HUES64 (cell line): Measurements from ENCODE around the gene ATN1.
A peak's percentile ranks its signal among the peaks of the same experiment; 100 is the strongest.
"Not testable (repeated sequence)": the region's sequence is repeated elsewhere in the genome, so short reads cannot be mapped to it uniquely, and the experiment has no call there.

Experiments used
- H3K27ac ChIP-seq: 2 replicates; pipeline ENCODE4 v1.7.0; 2013; ENCODE audit warnings: low read depth, low read length, inconsistent platforms
- H3K27me3 ChIP-seq: 2 replicates; pipeline ENCODE4 v1.6.1; 2013; ENCODE audit warnings: mild to moderate bottlenecking, low read length; ENCODE audit not compliant: insufficient read depth
- H3K36me3 ChIP-seq: 2 replicates; pipeline ENCODE4 v1.6.1; 2013; ENCODE audit warnings: mild to moderate bottlenecking, low read length; ENCODE audit not compliant: insufficient read depth
- H3K4me1 ChIP-seq: 2 replicates; pipeline ENCODE4 v1.6.1; 2013; ENCODE audit warnings: mild to moderate bottlenecking, low read length, moderate library complexity; ENCODE audit not compliant: insufficient read depth
- H3K4me3 ChIP-seq: 2 replicates; pipeline ENCODE4 v1.5.1; 2013; ENCODE audit warnings: mild to moderate bottlenecking, low read length, moderate library complexity
- H3K9ac ChIP-seq: 2 replicates; pipeline ENCODE4 v1.6.1; 2013; ENCODE audit warnings: mild to moderate bottlenecking, low read depth, low read length
- H3K9me3 ChIP-seq: 2 replicates; pipeline ENCODE4 v1.6.1; 2013; ENCODE audit warnings: low read depth, low read length; ENCODE audit not compliant: insufficient read depth
- WGBS: fragments of 150-250, 120-280 bp; methylation state at CpG from one replicate; pipeline ENCODE4 v1.1.7; 2013; ENCODE audit warnings: missing lambda C conversion rate; 5-methylcytosine and 5-hydroxymethylcytosine counted together

The ATN1 gene

GRCh38 chr12:6889775-6890573 lies 37.8 kb upstream of the ATN1 start:
- H3K36me3 ChIP-seq, H3K27me3 ChIP-seq, H3K9me3 ChIP-seq, H3K4me3 ChIP-seq: not testable (repeated sequence)
- Histone ChIP-seq H3K27ac (peak overlapping the region; percentile 93), H3K4me1 (peaks cover 32% of the 10 kb centered on the region), H3K9ac (peak overlapping the region; percentile 84)
- 92% methylated on average over 20 of the region's 21 CpGs for WGBS

GRCh38 chr12:6890789-6891645 lies 36.7 kb upstream of the ATN1 start:
- Histone ChIP-seq H3K27me3 (no peaks in the 10 kb centered on the region), H3K9me3 (no peaks in the 10 kb centered on the region), H3K4me3 (peak overlapping the region; percentile 64), H3K36me3 (no peaks in the 10 kb centered on the region), H3K9ac (peak overlapping the region; percentile 85), H3K27ac (peak overlapping the region; percentile 93), H3K4me1 (peaks cover 25% of the 10 kb centered on the region)
- WGBS: 6% methylated on average over 67 of the region's 68 CpGs

DNA sequence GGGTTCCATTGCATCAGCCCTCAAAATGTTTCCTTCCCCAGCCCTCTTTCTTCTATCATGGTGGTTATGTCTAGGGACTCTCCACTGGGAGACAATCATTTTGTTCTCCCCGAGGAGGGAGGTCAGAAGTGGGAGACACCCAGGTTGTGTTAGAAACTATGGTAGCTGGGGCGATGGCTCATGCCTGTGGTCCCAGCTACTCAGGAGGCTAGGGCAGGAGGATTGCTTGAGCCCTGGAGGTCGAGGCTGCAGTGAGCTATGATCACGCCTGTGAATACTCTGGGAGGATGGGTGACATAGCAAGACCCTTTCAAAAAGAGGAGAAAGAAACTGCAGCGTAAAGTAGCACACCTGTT lies 36.1 kb upstream of the ATN1 start:
- Histone ChIP-seq H3K4me1 (peaks cover 24% of the 10 kb centered on the region), H3K9ac (peak overlapping the region; percentile 85), H3K27me3 (no peaks in the 10 kb centered on the region), H3K36me3 (no peaks in the 10 kb centered on the region), H3K9me3 (no peaks in the 10 kb centered on the region), H3K27ac (peak overlapping the region; percentile 86), H3K4me3 (peak overlapping the region; percentile 64)
- 92% methylated on average over 5 of the region's 5 CpGs for WGBS

DNA sequence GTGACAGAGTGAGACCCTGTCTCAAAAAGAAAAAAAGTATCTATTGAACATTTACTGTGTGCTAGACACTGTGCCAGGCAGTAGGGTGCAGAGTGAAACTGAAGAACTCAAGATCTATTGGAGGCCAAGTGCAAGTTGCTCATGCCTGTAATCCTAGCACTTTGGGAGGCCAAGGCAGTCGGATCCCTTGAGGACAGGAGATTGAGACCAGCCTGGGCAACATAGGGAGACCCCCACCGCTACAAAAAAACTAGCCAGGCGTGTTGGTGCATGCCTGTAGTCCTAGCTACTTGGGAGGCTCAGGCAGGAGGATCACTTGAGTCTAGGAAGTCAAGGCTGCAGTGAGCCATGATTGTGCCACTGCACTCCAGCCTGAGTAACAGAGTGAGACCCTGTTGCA lies 35.1 kb upstream of the ATN1 start:
- not testable (repeated sequence) for H3K9me3 ChIP-seq, H3K36me3 ChIP-seq, H3K4me3 ChIP-seq, H3K27ac ChIP-seq, H3K27me3 ChIP-seq, H3K9ac ChIP-seq
- H3K4me1 ChIP-seq: peaks cover 14% of the 10 kb centered on the region
- 93% methylated on average over 3 of the region's 3 CpGs for WGBS

DNA sequence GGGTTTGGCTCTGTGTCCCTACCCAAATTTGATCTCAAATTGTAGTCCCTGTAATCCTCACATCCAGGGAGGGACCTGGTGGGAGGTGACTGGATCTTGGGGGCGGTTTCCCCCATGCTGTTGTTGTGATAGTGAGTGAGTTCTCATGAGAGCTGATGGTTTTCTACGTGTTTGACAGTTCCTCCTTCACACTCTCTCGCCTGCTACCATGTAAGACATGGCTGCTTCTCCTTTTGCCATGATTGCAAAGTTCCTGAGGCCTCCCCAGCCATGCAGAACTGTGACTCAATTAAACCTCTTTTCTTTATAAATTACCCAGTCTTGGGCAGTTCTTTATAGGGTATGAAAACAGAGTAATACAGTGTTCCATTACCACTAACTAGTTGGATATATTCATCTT lies 33.4 kb upstream of the ATN1 start:
- H3K27ac ChIP-seq: no peak overlapping the region
- H3K27me3 ChIP-seq: no peaks in the 10 kb centered on the region
- 85% methylated on average over 3 of the region's 3 CpGs for WGBS
- H3K4me3 ChIP-seq: no peak overlapping the region
- H3K36me3 ChIP-seq: no peaks in the 10 kb centered on the region
- H3K9me3 ChIP-seq: no peaks in the 10 kb centered on the region
- H3K4me1 ChIP-seq: peaks cover 5% of the 10 kb centered on the region
- H3K9ac ChIP-seq: no peak overlapping the region

- Histone ChIP-seq H3K9me3 (no peaks in the 10 kb centered on the region), H3K4me3 (no peak overlapping the region), H3K4me1 (0 out of 2 replicates have a peak, but pooled peaks cover 4% of the 10 kb centered on the region), H3K36me3 (no peaks in the 10 kb centered on the region), H3K27me3 (no peaks in the 10 kb centered on the region), H3K27ac (no peak overlapping the region), H3K9ac (no peak overlapping the region)
- WGBS: 85% methylated on average over 6 of the region's 6 CpGs
Observed at GRCh38 chr12:6896846-6897435, 30.8 kb upstream of the ATN1 start.

- 90% methylated on average over 4 of the region's 5 CpGs for WGBS
- Histone ChIP-seq H3K4me1 (peaks cover 15% of the 10 kb centered on the region), H3K36me3 (no peaks in the 10 kb centered on the region), H3K4me3 (no peak overlapping the region), H3K27ac (no peak overlapping the region), H3K9ac (no peak overlapping the region), H3K27me3 (no peaks in the 10 kb centered on the region), H3K9me3 (no peaks in the 10 kb centered on the region)
Observed at GRCh38 chr12:6899427-6899826, 28.3 kb upstream of the ATN1 start.

- Histone ChIP-seq H3K9me3 (no peaks in the 10 kb centered on the region), H3K27ac (no peak overlapping the region), H3K4me1 (peaks cover 16% of the 10 kb centered on the region), H3K9ac (no peak overlapping the region), H3K27me3 (no peaks in the 10 kb centered on the region), H3K4me3 (no peak overlapping the region), H3K36me3 (no peaks in the 10 kb centered on the region)
- 84% methylated on average over 10 of the region's 10 CpGs for WGBS
Observed at GRCh38 chr12:6899837-6900519, 27.8 kb upstream of the ATN1 start.

DNA sequence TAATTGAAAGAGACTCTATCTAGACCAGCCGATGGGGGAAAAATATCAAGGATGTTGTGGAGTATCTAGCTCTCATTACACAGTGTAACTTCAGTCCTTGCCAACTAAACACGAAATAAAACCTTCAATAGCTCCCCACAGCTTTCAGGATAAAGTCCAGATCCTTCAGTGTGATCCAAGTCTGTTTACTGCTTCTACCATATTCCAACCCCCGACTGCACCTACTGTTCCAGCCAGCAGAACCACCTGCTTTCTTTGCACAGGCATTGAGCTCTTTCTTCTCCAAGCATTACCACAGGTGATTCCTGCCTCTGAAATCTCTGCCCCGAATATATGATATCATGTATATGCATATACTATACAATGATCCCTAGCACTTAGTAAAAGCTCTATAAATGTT lies 25.3 kb upstream of the ATN1 start:
- no peaks in the 10 kb centered on the region for H3K9me3 ChIP-seq
- no peaks in the 10 kb centered on the region for H3K36me3 ChIP-seq
- peaks cover 22% of the 10 kb centered on the region for H3K4me1 ChIP-seq
- no peak overlapping the region for H3K27ac ChIP-seq
- WGBS: 95% methylated on average over 3 of the region's 4 CpGs
- no peak overlapping the region for H3K9ac ChIP-seq
- no peak overlapping the region for H3K4me3 ChIP-seq
- H3K27me3 ChIP-seq: no peaks in the 10 kb centered on the region

DNA sequence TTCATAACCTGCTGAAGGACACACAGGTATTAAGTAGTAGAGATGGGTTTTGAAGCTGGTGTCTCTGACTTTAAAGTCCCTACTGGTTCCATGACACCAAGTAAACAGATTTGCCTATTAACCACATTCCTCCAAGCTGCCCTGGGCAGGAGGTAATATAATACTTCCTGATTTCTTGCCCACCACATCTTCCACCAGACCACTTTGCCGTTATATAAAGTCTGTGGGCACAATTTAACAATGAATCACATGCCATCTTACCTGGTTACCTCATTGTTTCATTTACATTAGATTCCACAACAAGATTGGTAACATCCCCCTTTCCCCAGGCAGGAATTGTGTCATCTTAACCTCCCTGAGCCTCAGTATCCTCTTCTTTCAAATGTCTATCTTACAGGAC lies 24.0 kb upstream of the ATN1 start:
- no peak overlapping the region for H3K4me3 ChIP-seq
- no peak overlapping the region for H3K9ac ChIP-seq
- H3K36me3 ChIP-seq: no peaks in the 10 kb centered on the region
- 91% methylated on average over 1 of the region's 1 CpG for WGBS
- H3K9me3 ChIP-seq: no peaks in the 10 kb centered on the region
- peak overlapping the region; percentile 37; the same call in 1 of the 2 replicates for H3K27ac ChIP-seq
- H3K27me3 ChIP-seq: no peaks in the 10 kb centered on the region
- H3K4me1 ChIP-seq: peaks cover 22% of the 10 kb centered on the region
